ENCODE measurements around the gene GFER. TPM values are rescaled to one million over a fixed set of nuclear protein-coding genes. Genes with fewer than 3 reads are reported as not detected.

The GFER gene
- total and polyA plus RNA-seq, 9 of the 15 experiments (the other 6 are each of a cell fraction or from before 2014, with no cell fraction given), result 4.3 to 53.7 (median 19.8) TPM

DNA sequence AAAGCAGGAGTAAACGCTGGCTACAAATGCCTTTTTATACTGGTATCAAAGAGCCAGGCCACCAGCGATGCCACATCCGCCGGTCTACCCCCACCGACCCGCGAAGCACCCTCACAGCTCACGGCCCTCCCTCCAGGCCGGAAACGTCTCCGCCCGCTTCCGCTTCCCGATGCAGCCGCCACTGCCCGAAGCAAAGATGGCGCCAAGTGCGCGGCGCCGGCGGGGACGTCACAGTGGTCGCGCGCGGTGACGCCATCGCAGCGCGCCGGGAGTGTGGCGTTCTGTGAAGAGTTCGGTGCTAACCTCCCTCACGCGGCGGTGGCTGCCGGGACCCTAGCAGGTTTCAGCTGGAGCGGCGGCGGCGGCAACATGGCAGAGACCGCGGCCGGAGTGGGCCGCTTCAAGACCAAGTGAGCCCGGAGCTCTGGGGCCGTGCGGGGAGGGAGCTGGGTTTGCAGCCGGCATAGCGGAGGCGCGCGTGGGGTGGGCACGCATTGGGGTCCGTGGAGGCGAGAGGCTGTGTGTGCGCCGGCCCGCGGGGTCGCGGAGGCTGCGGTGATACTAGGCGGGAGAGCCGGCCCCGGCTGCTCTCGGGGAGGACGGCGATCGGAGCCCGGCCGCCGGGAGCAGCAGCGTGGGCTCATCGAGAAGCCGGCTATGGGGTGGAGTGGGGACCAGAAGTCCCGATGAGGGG is 12.1 kb upstream of the GFER start, which contains the start of gene TBL3 (continued):
- TF ChIP-seq, protein P1, sequence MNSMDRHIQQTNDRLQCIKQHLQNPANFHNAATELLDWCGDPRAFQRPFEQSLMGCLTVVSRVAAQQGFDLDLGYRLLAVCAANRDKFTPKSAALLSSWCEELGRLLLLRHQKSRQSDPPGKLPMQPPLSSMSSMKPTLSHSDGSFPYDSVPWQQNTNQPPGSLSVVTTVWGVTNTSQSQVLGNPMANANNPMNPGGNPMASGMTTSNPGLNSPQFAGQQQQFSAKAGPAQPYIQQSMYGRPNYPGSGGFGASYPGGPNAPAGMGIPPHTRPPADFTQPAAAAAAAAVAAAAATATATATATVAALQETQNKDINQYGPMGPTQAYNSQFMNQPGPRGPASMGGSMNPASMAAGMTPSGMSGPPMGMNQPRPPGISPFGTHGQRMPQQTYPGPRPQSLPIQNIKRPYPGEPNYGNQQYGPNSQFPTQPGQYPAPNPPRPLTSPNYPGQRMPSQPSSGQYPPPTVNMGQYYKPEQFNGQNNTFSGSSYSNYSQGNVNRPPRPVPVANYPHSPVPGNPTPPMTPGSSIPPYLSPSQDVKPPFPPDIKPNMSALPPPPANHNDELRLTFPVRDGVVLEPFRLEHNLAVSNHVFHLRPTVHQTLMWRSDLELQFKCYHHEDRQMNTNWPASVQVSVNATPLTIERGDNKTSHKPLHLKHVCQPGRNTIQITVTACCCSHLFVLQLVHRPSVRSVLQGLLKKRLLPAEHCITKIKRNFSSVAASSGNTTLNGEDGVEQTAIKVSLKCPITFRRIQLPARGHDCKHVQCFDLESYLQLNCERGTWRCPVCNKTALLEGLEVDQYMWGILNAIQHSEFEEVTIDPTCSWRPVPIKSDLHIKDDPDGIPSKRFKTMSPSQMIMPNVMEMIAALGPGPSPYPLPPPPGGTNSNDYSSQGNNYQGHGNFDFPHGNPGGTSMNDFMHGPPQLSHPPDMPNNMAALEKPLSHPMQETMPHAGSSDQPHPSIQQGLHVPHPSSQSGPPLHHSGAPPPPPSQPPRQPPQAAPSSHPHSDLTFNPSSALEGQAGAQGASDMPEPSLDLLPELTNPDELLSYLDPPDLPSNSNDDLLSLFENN (IDR thresholded peaks at IDR 0.05; ENCODE audit: low read depth in 2 of 2, low read length in 2 of 2), result 0 out of 4 replicates have a peak, but pooled peaks of 1 of the 2 experiments have one; percentile 20
- TF ChIP-seq, protein P2, sequence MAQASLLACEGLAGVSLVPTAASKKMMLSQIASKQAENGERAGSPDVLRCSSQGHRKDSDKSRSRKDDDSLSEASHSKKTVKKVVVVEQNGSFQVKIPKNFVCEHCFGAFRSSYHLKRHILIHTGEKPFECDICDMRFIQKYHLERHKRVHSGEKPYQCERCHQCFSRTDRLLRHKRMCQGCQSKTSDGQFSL (CRISPR knock-in tag; IDR thresholded peaks at IDR 0.05), result peak; percentile 58; the same call in 1 of the 2 replicates
- TF ChIP-seq, protein P2 (tag; IDR thresholded peaks at IDR 0.05), result no peak
- TF ChIP-seq, protein P3, sequence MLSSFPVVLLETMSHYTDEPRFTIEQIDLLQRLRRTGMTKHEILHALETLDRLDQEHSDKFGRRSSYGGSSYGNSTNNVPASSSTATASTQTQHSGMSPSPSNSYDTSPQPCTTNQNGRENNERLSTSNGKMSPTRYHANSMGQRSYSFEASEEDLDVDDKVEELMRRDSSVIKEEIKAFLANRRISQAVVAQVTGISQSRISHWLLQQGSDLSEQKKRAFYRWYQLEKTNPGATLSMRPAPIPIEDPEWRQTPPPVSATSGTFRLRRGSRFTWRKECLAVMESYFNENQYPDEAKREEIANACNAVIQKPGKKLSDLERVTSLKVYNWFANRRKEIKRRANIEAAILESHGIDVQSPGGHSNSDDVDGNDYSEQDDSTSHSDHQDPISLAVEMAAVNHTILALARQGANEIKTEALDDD (IDR thresholded peaks at IDR 0.05), result no peak; the same call in 1 of the 2 replicates
- TF ChIP-seq CHD2 (IDR thresholded peaks at IDR 0.05; ENCODE audit: low read depth, low read length) (peak; percentile 36; the same call in 1 of the 2 replicates), KLF1 (tag; IDR thresholded peaks at IDR 0.05) (peak; percentile 61; the same call in 1 of the 2 replicates), HMGN3 (IDR thresholded peaks at IDR 0.05; ENCODE audit: borderline replicate concordance, extremely low read depth, insufficient read length, low read depth, low read length) (peak; percentile 93), U2AF2 (optimal IDR thresholded peaks at IDR 0.05; ENCODE audit: low read depth, low read length) (no peak), NEUROD1 (IDR thresholded peaks at IDR 0.05; ENCODE audit: borderline replicate concordance, low read depth, low read length, partially characterized antibody) (peak; percentile 83), ZZZ3 (IDR thresholded peaks at IDR 0.05) (no peak)
- TF ChIP-seq, protein P4, sequence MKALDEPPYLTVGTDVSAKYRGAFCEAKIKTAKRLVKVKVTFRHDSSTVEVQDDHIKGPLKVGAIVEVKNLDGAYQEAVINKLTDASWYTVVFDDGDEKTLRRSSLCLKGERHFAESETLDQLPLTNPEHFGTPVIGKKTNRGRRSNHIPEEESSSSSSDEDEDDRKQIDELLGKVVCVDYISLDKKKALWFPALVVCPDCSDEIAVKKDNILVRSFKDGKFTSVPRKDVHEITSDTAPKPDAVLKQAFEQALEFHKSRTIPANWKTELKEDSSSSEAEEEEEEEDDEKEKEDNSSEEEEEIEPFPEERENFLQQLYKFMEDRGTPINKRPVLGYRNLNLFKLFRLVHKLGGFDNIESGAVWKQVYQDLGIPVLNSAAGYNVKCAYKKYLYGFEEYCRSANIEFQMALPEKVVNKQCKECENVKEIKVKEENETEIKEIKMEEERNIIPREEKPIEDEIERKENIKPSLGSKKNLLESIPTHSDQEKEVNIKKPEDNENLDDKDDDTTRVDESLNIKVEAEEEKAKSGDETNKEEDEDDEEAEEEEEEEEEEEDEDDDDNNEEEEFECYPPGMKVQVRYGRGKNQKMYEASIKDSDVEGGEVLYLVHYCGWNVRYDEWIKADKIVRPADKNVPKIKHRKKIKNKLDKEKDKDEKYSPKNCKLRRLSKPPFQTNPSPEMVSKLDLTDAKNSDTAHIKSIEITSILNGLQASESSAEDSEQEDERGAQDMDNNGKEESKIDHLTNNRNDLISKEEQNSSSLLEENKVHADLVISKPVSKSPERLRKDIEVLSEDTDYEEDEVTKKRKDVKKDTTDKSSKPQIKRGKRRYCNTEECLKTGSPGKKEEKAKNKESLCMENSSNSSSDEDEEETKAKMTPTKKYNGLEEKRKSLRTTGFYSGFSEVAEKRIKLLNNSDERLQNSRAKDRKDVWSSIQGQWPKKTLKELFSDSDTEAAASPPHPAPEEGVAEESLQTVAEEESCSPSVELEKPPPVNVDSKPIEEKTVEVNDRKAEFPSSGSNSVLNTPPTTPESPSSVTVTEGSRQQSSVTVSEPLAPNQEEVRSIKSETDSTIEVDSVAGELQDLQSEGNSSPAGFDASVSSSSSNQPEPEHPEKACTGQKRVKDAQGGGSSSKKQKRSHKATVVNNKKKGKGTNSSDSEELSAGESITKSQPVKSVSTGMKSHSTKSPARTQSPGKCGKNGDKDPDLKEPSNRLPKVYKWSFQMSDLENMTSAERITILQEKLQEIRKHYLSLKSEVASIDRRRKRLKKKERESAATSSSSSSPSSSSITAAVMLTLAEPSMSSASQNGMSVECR (CRISPR knock-in tag; IDR thresholded peaks at IDR 0.05), result peak; percentile 99
- TF ChIP-seq, protein P5, sequence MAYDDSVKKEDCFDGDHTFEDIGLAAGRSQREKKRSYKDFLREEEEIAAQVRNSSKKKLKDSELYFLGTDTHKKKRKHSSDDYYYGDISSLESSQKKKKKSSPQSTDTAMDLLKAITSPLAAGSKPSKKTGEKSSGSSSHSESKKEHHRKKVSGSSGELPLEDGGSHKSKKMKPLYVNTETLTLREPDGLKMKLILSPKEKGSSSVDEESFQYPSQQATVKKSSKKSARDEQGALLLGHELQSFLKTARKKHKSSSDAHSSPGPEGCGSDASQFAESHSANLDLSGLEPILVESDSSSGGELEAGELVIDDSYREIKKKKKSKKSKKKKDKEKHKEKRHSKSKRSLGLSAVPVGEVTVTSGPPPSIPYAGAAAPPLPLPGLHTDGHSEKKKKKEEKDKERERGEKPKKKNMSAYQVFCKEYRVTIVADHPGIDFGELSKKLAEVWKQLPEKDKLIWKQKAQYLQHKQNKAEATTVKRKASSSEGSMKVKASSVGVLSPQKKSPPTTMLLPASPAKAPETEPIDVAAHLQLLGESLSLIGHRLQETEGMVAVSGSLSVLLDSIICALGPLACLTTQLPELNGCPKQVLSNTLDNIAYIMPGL (CRISPR knock-in tag; IDR thresholded peaks at IDR 0.05), result peak; percentile 59; the same call in 1 of the 2 replicates
- TF ChIP-seq, protein P6, sequence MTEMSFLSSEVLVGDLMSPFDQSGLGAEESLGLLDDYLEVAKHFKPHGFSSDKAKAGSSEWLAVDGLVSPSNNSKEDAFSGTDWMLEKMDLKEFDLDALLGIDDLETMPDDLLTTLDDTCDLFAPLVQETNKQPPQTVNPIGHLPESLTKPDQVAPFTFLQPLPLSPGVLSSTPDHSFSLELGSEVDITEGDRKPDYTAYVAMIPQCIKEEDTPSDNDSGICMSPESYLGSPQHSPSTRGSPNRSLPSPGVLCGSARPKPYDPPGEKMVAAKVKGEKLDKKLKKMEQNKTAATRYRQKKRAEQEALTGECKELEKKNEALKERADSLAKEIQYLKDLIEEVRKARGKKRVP (CRISPR knock-in tag; IDR thresholded peaks at IDR 0.05), result no peak
